ENCODE data around the gene DMRTA1.
"Not testable (repeated sequence)": the region's sequence is repeated elsewhere in the genome, so short reads cannot be mapped to it uniquely, and the experiment has no call there.

The DMRTA1 gene

GRCh38 chr9:22483528-22484070, 37.0 kb downstream of the DMRTA1 start:
- no peak overlapping the region for H3K4ac ChIP-seq (ENCODE audit: low read depth, low read length)

GRCh38 chr9:22496197-22496596, 49.6 kb downstream of the DMRTA1 start:
- H3K79me2 ChIP-seq (ENCODE audit: control insufficient read depth, insufficient read depth, low read length, poor library complexity); H3K4me2 ChIP-seq (ENCODE audit: low read length); H2BK120ac ChIP-seq (ENCODE audit: insufficient read depth, low read length, poor library complexity); H2AK5ac ChIP-seq (ENCODE audit: low read length); H3K4ac ChIP-seq (ENCODE audit: low read depth, low read length); H3K27ac ChIP-seq (ENCODE audit: low read depth, low read length); H3K36me3 ChIP-seq (ENCODE audit: control insufficient read depth in 1 of 2, insufficient read depth in 2 of 2, low read length in 2 of 2); H2BK12ac ChIP-seq (ENCODE audit: low read length); H3K9me3 ChIP-seq (ENCODE audit: insufficient read depth, low read depth, low read length); H3K79me1 ChIP-seq (ENCODE audit: low read length); H3K9ac ChIP-seq (ENCODE audit: low read length); H3K27me3 ChIP-seq (ENCODE audit: insufficient read depth, low read length); H3K14ac ChIP-seq (ENCODE audit: low read length); DNase-seq; H3K23ac ChIP-seq (ENCODE audit: low read length); H4K8ac ChIP-seq (ENCODE audit: low read depth, low read length); H3K4me3 ChIP-seq (ENCODE audit: low read depth, low read length); H4K12ac ChIP-seq (ENCODE audit: low read depth, low read length); H2BK5ac ChIP-seq (ENCODE audit: low read depth, low read length, poor library complexity); H4K91ac ChIP-seq (ENCODE audit: low read depth, low read length); H3K18ac ChIP-seq (ENCODE audit: low read length); H2AFZ ChIP-seq (ENCODE audit: insufficient read depth, low read length, poor library complexity); H3K4me1 ChIP-seq (ENCODE audit: control insufficient read depth in 1 of 2, insufficient read depth in 2 of 2, low read length in 2 of 2): not testable (repeated sequence)
- WGBS (ENCODE audit: extremely low coverage, insufficient coverage, insufficient read length), result no CpG with 5 or more reads among the region's 4 CpGs

More at GRCh38 chr9:22483528-22484070, 37.0 kb downstream of the DMRTA1 start:
- Histone ChIP-seq H3K23ac (ENCODE audit: low read length) (no peak overlapping the region), H2BK5ac (ENCODE audit: low read depth, low read length, poor library complexity) (no peak overlapping the region), H3K27ac (ENCODE audit: low read depth, low read length) (no peak overlapping the region), H3K4me3 (ENCODE audit: low read depth, low read length) (no peak overlapping the region), H4K12ac (ENCODE audit: low read depth, low read length) (no peak overlapping the region), H3K9me3 (ENCODE audit: insufficient read depth, low read depth, low read length) (no peaks in the 10 kb centered on the region), H3K79me1 (ENCODE audit: low read length) (no peaks in the 10 kb centered on the region), H2AK5ac (ENCODE audit: low read length) (no peak overlapping the region), H2AFZ (ENCODE audit: insufficient read depth, low read length, poor library complexity) (no peak overlapping the region), H3K4me1 (ENCODE audit: control insufficient read depth in 1 of 2, insufficient read depth in 2 of 2, low read length in 2 of 2) (no peaks in the 10 kb centered on the region), H4K91ac (ENCODE audit: low read depth, low read length) (no peak overlapping the region), H3K27me3 (ENCODE audit: insufficient read depth, low read length) (no peaks in the 10 kb centered on the region), H3K18ac (ENCODE audit: low read length) (no peak overlapping the region), H3K36me3 (ENCODE audit: control insufficient read depth in 1 of 2, insufficient read depth in 2 of 2, low read length in 2 of 2) (no peaks in the 10 kb centered on the region), H4K8ac (ENCODE audit: low read depth, low read length) (no peak overlapping the region), H3K79me2 (ENCODE audit: control insufficient read depth, insufficient read depth, low read length, poor library complexity) (no peaks in the 10 kb centered on the region), H2BK120ac (ENCODE audit: insufficient read depth, low read length, poor library complexity) (no peak overlapping the region), H2BK12ac (ENCODE audit: low read length) (no peak overlapping the region), H3K9ac (ENCODE audit: low read length) (no peak overlapping the region), H3K14ac (ENCODE audit: low read length) (no peak overlapping the region), H3K4me2 (ENCODE audit: low read length) (no peak overlapping the region)
- WGBS (ENCODE audit: extremely low coverage, insufficient coverage, insufficient read length), result no CpG with 5 or more reads among the region's 1 CpG
- no peak for DNase-seq

Measured in trophoblast cell (in vitro differentiated cells and primary cell).